Activated CD8-positive, alpha-beta memory T cell treated with anti-CD3 and anti-CD28 coated beads, Interleukin-2, amount 10 ng/mL, durations not matched to agents 7 days and 5 days (primary cell): ENCODE measurements around the gene SRMS. TPM values are rescaled to one million over a fixed set of nuclear protein-coding genes. Genes with fewer than 3 reads are reported as not detected.

Source experiments
- ATAC-seq: fragments of 150-1000 bp; cut with Tn5 transposase; one replicate; pipeline ENCODE4 v1.10.0; 2021; ENCODE audit warnings: moderate library complexity
- CTCF ChIA-PET: fragments of 350-600 bp; sonication (Branson Sonifier 250); formaldehyde crosslinking; loops from one replicate; lab custom pipeline; 2021; ENCODE audit warnings: antibody characterized with exemption; lab: Charles Lee
- DNase-seq: peaks from one replicate; pipeline ENCODE4 v3.0.0-alpha.2; 2020
- H3K27ac Mint-ChIP-seq: one replicate; pipeline ENCODE4 v1.8.0; 2021; ENCODE audit warnings: mild to moderate bottlenecking, mixed read lengths
- H3K27me3 Mint-ChIP-seq: one replicate; pipeline ENCODE4 v1.8.0; 2021; ENCODE audit warnings: mixed read lengths
- H3K36me3 Mint-ChIP-seq: one replicate; pipeline ENCODE4 v1.8.0; 2021; ENCODE audit warnings: mild to moderate bottlenecking, mixed read lengths
- H3K4me1 Mint-ChIP-seq: one replicate; pipeline ENCODE4 v1.8.0; 2021; ENCODE audit warnings: mixed read lengths
- H3K4me3 Mint-ChIP-seq: one replicate; pipeline ENCODE4 v1.8.0; 2021; ENCODE audit warnings: mild to moderate bottlenecking, moderate library complexity, mixed read lengths
- H3K9me3 Mint-ChIP-seq: one replicate; pipeline ENCODE4 v1.8.0; 2022; ENCODE audit warnings: low read depth, mixed read lengths
- total RNA-seq, 2 experiments: library from RNA; stranded (reverse); gene quantifications; one replicate each; pipeline ENCODE4 v1.2.3, GENCODE V29; 2021

Gene SRMS
- total RNA-seq, 2 experiments from 2014 or later: not detected

DNA sequence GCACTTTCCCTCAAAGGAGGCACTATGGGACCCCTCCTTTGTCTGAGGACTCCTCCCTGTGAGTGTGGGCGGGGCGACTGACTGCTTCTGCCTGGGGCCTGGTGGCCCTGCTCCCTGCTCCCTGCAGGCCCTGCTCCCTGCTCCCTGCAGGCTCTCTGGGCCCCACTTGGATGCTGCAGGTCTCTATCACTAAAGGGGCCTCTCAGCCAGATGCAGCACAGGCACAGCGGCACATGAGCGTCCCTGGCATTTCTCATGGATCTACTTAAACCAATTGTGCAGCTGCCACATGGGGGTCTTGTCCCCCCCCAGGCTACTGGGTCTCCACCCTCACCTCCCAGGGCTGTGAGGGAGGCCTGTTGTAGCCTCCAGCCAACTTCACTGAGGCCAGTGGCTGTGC is 56.5 kb downstream of the SRMS start:
- Mint-ChIP-seq H3K36me3 (no peaks in the 10 kb centered on the region), H3K4me1 (no peaks in the 10 kb centered on the region), H3K27ac (no peak overlapping the region), H3K4me3 (no peak overlapping the region), H3K9me3 (peaks cover 3% of the 10 kb centered on the region), H3K27me3 (peaks cover 3% of the 10 kb centered on the region)
- DNase-seq: no peak
- no peak for ATAC-seq
- CTCF ChIA-PET: no interaction called here

Other genes starting within 250 kb of the SRMS start
- gene CHRNA4, start 186.4 kb downstream of the SRMS start, total RNA-seq: not detected
- gene KCNQ2, start 75.1 kb downstream of the SRMS start, total RNA-seq: under 1 TPM in 1 of 2 experiments, not detected in 1; 0.05 TPM
- under 1 TPM in 1 of 2 experiments, not detected in 1; 0.84 TPM for gene EEF1A2, start 48.7 kb downstream of the SRMS start, total RNA-seq
- 100 to 1,000 TPM; 138 to 237 TPM for gene PPDPF, start 27.0 kb downstream of the SRMS start, total RNA-seq
- under 1 TPM; 0.21 to 0.53 TPM for gene PTK6, start 10.4 kb downstream of the SRMS start, total RNA-seq
- gene FNDC11, start 6.4 kb upstream of the SRMS start, total RNA-seq: under 1 TPM; 0.14 to 0.35 TPM
- 100 to 1,000 TPM; 139 to 285 TPM for gene HELZ2, start 26.5 kb upstream of the SRMS start, total RNA-seq
- 10 to 100 TPM; 16.3 to 19.3 TPM for gene GMEB2, start 79.4 kb upstream of the SRMS start, total RNA-seq
- 10 to 100 TPM in 1 of 2 experiments, 1 to 10 TPM in 1; 8.0 to 15.9 TPM for gene STMN3, start 105.7 kb upstream of the SRMS start, total RNA-seq
- 10 to 100 TPM; 50.0 to 53.6 TPM for gene RTEL1, start 110.6 kb upstream of the SRMS start, total RNA-seq
- not detected for gene TNFRSF6B, start 148.9 kb upstream of the SRMS start, total RNA-seq
- 10 to 100 TPM; 62.6 to 62.7 TPM for gene ARFRP1, start 160.2 kb upstream of the SRMS start, total RNA-seq
- 10 to 100 TPM; 38.8 to 54.6 TPM for gene ZGPAT, start 160.3 kb upstream of the SRMS start, total RNA-seq
- 100 to 1,000 TPM in 1 of 2 experiments, 10 to 100 TPM in 1; 49.2 to 138 TPM for gene LIME1, start 188.9 kb upstream of the SRMS start, total RNA-seq
- 100 to 1,000 TPM in 1 of 2 experiments, 10 to 100 TPM in 1; 69.9 to 111 TPM for gene SLC2A4RG, start 192.0 kb upstream of the SRMS start, total RNA-seq